Measurements from ENCODE around the gene CHI3L2. TPM values are rescaled to one million over a fixed set of nuclear protein-coding genes. Genes with fewer than 3 reads are reported as not detected.

CHI3L2 gene
- total and polyA plus RNA-seq, 10 of the 15 experiments (the other 5 are each of a cell fraction or from before 2014, with no cell fraction given): 37.1 to 508 (median 98.3) TPM

DNA sequence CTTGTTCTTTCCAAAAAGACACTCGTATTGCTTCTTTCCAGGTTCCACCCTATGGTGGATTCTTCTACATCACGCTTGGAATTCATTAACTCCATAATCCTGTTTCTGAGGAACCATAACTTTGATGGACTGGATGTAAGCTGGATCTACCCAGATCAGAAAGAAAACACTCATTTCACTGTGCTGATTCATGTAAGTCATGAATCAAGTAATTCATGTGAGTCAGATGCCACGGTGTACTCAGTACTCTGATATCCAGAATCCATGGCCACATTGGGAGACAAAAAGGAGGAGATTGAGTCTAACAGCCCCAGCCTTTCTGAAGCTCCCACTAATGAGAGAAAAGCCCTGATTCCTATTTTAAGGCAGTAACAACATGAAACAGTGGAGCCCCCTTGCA lies 7.4 kb downstream of the CHI3L2 start:
- Histone ChIP-seq H3K36me3 (ENCODE audit: control insufficient read depth in 2 of 2, insufficient read depth in 2 of 2, low read length in 1 of 2) (peaks cover 0 to 4% of the 10 kb centered on the region in 2 experiments; a peak in 1 of 4 replicates), H3K4me2 (ENCODE audit: control insufficient read depth, insufficient read depth) (no peak overlapping the region), H3K9ac (ENCODE audit: control insufficient read depth, insufficient read depth, low read length) (no peak overlapping the region), H3K9me3 (replicated peaks; ENCODE audit: control insufficient read depth, insufficient read depth, low read length) (no peaks in the 10 kb centered on the region), H3K27ac (ENCODE audit: control insufficient read depth, insufficient read depth) (no peak overlapping the region), H3K4me1 (ENCODE audit: control insufficient read depth, insufficient read depth, low read length) (no peaks in the 10 kb centered on the region), H4K20me1 (ENCODE audit: control insufficient read depth, insufficient read depth) (no peaks in the 10 kb centered on the region), H3K79me2 (ENCODE audit: control insufficient read depth, insufficient read depth, low read length) (peaks cover 12% of the 10 kb centered on the region), H3K4me3 (no peak overlapping the region), H3K27me3 (replicated peaks in 1 of 2; ENCODE audit: control insufficient read depth in 2 of 2, insufficient read depth in 2 of 2, low read length in 1 of 2) (no peaks in the 10 kb centered on the region), H2AFZ (ENCODE audit: control insufficient read depth, low read depth, low read length) (no peak overlapping the region)
- RAD21 ChIA-PET (ENCODE audit: unreplicated experiment): no interaction called here
- DNase-seq (ENCODE audit: low read depth, low spot score) (no peak), ATAC-seq (no peak), FAIRE-seq (no peak)
- no peak for TF ChIP-seq ZBED1 (IDR thresholded peaks at IDR 0.05; ENCODE audit: borderline replicate concordance)
- POLR2A ChIA-PET: no interaction called here
- SMC1A ChIA-PET (ENCODE audit: uncharacterized antibody, unreplicated experiment): no interaction called here
- intact Hi-C loops (cut with micrococcal nuclease; ENCODE audit: unreplicated experiment) (no loop called here), in situ Hi-C loops (cut with MboI) (no loop called here)
- no TSS peak for BruUV-seq (replicated peaks)
- CTCF ChIA-PET: no interaction called here
- 77% methylated on average over 3 of the region's 3 CpGs for WGBS (ENCODE audit: insufficient coverage, insufficient replicate concordance, low lambda C conversion rate, missing lambda C conversion rate)

DNA sequence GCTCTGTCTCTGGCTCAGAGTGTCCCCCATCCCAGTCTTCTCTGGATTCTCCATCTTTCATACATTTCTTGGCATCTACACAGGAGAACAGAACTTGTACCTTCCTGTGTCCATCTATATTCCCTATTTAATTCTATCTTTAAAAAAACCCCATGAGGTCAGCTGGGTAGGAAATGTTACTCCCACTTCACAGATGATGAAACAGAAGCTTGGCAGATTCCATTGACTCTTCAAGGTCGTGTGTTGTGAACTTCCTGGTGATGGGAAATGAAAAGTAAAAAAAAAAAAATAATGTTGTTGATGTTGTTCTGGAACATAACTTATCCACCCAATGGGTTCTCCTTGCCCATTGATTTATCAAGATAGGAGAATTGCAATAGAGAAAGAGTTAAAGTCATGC lies 8.9 kb downstream of the CHI3L2 start:
- POLR2A ChIA-PET: no interaction called here
- H3K4me1 ChIP-seq (ENCODE audit: control insufficient read depth, insufficient read depth, low read length): no peaks in the 10 kb centered on the region

More for the DNA sequence above, 8.9 kb downstream of the CHI3L2 start:
- no peak for TF ChIP-seq CHD2 (IDR thresholded peaks at IDR 0.05; ENCODE audit: borderline replicate concordance, low read depth, low read length)
- TF ChIP-seq, protein P1, sequence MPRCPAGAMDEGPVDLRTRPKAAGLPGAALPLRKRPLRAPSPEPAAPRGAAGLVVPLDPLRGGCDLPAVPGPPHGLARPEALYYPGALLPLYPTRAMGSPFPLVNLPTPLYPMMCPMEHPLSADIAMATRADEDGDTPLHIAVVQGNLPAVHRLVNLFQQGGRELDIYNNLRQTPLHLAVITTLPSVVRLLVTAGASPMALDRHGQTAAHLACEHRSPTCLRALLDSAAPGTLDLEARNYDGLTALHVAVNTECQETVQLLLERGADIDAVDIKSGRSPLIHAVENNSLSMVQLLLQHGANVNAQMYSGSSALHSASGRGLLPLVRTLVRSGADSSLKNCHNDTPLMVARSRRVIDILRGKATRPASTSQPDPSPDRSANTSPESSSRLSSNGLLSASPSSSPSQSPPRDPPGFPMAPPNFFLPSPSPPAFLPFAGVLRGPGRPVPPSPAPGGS (IDR thresholded peaks at IDR 0.05; ENCODE audit: borderline replicate concordance, insufficient read depth, low read depth, low read length, poor library complexity, severe bottlenecking): no peak
- SMC1A ChIA-PET (ENCODE audit: uncharacterized antibody, unreplicated experiment): interaction anchor here (0.8 to 1.4 kb wide), 4 partner anchors 13 to 158 kb away, joined by 3 to 4 read pairs (median 3); no protein-coding TSS in a partner anchor
- intact Hi-C loops (cut with micrococcal nuclease; ENCODE audit: unreplicated experiment) (no loop called here), in situ Hi-C loops (cut with MboI) (no loop called here)
- Histone ChIP-seq H3K36me3 (ENCODE audit: control insufficient read depth in 2 of 2, insufficient read depth in 2 of 2, low read length in 1 of 2) (peaks cover 0 to 10% of the 10 kb centered on the region in 2 experiments; a peak in 1 of 4 replicates), H4K20me1 (ENCODE audit: control insufficient read depth, insufficient read depth) (no peaks in the 10 kb centered on the region), H3K27me3 (replicated peaks in 1 of 2; ENCODE audit: control insufficient read depth in 2 of 2, insufficient read depth in 2 of 2, low read length in 1 of 2) (no peaks in the 10 kb centered on the region), H2AFZ (ENCODE audit: control insufficient read depth, low read depth, low read length) (no peak overlapping the region), H3K27ac (ENCODE audit: control insufficient read depth, insufficient read depth) (no peak overlapping the region), H3K9me3 (replicated peaks; ENCODE audit: control insufficient read depth, insufficient read depth, low read length) (no peaks in the 10 kb centered on the region), H3K4me3 (no peak overlapping the region), H3K4me2 (ENCODE audit: control insufficient read depth, insufficient read depth) (no peak overlapping the region), H3K9ac (ENCODE audit: control insufficient read depth, insufficient read depth, low read length) (no peak overlapping the region), H3K79me2 (ENCODE audit: control insufficient read depth, insufficient read depth, low read length) (no peaks in the 10 kb centered on the region; the same call in none of the 2 replicates)
- CTCF ChIA-PET: interaction anchor here (1.1 to 1.5 kb wide), 3 partner anchors 9 to 164 kb away, joined by 3 to 4 read pairs (median 3); no protein-coding TSS in a partner anchor
- ATAC-seq: no peak
- 0% methylated on average over 1 of the region's 1 CpG for whole genome bisulfite sequencing (ENCODE audit: insufficient coverage, insufficient replicate concordance, low lambda C conversion rate, missing lambda C conversion rate)
- BruUV-seq (replicated peaks): no TSS peak
- RAD21 ChIA-PET (ENCODE audit: unreplicated experiment): interaction anchor here (0.8 kb wide), 1 partner anchor 11 kb away, joined by 3 read pairs; no protein-coding TSS in a partner anchor
- FAIRE-seq: no peak
- no peak for DNase-seq (ENCODE audit: low read depth, low spot score)

All from GM12878 (cell line).